ENCODE data around the gene CREB3L4. TPM values are rescaled to one million over a fixed set of nuclear protein-coding genes. Genes with fewer than 3 reads are reported as not detected.
"Not testable (repeated sequence)": the region's sequence is repeated elsewhere in the genome, so short reads cannot be mapped to it uniquely, and the experiment has no call there.

CREB3L4 gene
- polyA plus RNA-seq, 2 of the 4 experiments (the other 2 are of a cell fraction): 10.1 to 14.3 TPM

GRCh38 chr1:154006136-154006535, 38.4 kb downstream of the CREB3L4 start (continued):
- no peak for TF ChIP-seq PBX3 (IDR thresholded peaks at IDR 0.05)
- no peak for TF ChIP-seq HEYL (CRISPR knock-in tag; IDR thresholded peaks at IDR 0.05)
- no peak for TF ChIP-seq JUN (IDR thresholded peaks at IDR 0.05)

GRCh38 chr1:154012129-154012528, 44.4 kb downstream of the CREB3L4 start:
- FAIRE-seq (no peak), DNase-seq (ENCODE audit: low read depth in 1 of 2, low spot score in 1 of 2) (no peak), ATAC-seq (no peak)
- no peak for TF ChIP-seq REST (IDR thresholded peaks at IDR 0.05)
- no peak for TF ChIP-seq POLR2A (IDR thresholded peaks at IDR 0.05; ENCODE audit: low read length)
- TF ChIP-seq EHF (CRISPR knock-in tag; IDR thresholded peaks at IDR 0.05): no peak
- TF ChIP-seq E2F6 (IDR thresholded peaks at IDR 0.05; ENCODE audit: borderline replicate concordance, low read depth): no peak
- TF ChIP-seq KDM5A (IDR thresholded peaks at IDR 0.05): no peak
- TF ChIP-seq JUNB (IDR thresholded peaks at IDR 0.05): no peak
- TF ChIP-seq HOXB13 (CRISPR knock-in tag; IDR thresholded peaks at IDR 0.05; ENCODE audit: low read depth): no peak
- TF ChIP-seq SREBF2 (IDR thresholded peaks at IDR 0.05): no peak
- Histone ChIP-seq H3K4me3 (no peak overlapping the region), H3K4me1 (no peaks in the 10 kb centered on the region), H3K4me2 (no peak overlapping the region), H3K9me3 (no peaks in the 10 kb centered on the region), H3K27ac (no peak overlapping the region)
- ChIA-PET POLR2A (no interaction called here), CTCF (interaction anchor here (0.6 to 0.7 kb wide), 2 partner anchors 17 to 344 kb away, joined by 3 read pairs; no protein-coding TSS in a partner anchor)
- 40% methylated on average over 1 of the region's 1 CpG for WGBS (ENCODE audit: missing lambda C conversion rate)

GRCh38 chr1:154012543-154012942, 44.8 kb downstream of the CREB3L4 start:
- H3K9me3 ChIP-seq; H3K27ac ChIP-seq; FAIRE-seq; H3K4me1 ChIP-seq; DNase-seq (ENCODE audit: low read depth in 1 of 2, low spot score in 1 of 2); H3K4me2 ChIP-seq; ATAC-seq; POLR2A ChIA-PET; H3K4me3 ChIP-seq: not testable (repeated sequence)
- WGBS (ENCODE audit: missing lambda C conversion rate): 93% methylated on average over 14 of the region's 14 CpGs
- CTCF ChIA-PET: interaction anchor here (0.6 to 0.7 kb wide), 2 partner anchors 16 to 344 kb away, joined by 3 read pairs; no protein-coding TSS in a partner anchor

GRCh38 chr1:154014154-154014907, 46.6 kb downstream of the CREB3L4 start:
- ChIA-PET CTCF (no interaction called here), POLR2A (no interaction called here)
- Histone ChIP-seq H3K4me3 (no peak overlapping the region), H3K4me2 (no peak overlapping the region), H3K27ac (no peak overlapping the region), H3K9me3 (no peaks in the 10 kb centered on the region), H3K4me1 (no peaks in the 10 kb centered on the region)
- DNase-seq (ENCODE audit: low read depth in 1 of 2, low spot score in 1 of 2) (no peak), ATAC-seq (peak in 1 of 2 experiments; percentile 44; a peak in 1 of 6 replicates), FAIRE-seq (no peak)
- TF ChIP-seq ATOH8 (CRISPR knock-in tag; IDR thresholded peaks at IDR 0.05; ENCODE audit: low read depth): no peak
- no peak for TF ChIP-seq FOSL2 (IDR thresholded peaks at IDR 0.05)
- TF ChIP-seq FOSL2 (CRISPR knock-in tag; IDR thresholded peaks at IDR 0.05): peak; percentile 25; the same call in 1 of the 2 replicates
- 42% methylated on average over 3 of the region's 3 CpGs for WGBS (ENCODE audit: missing lambda C conversion rate)
